Activated T-helper 1 cell treated with anti-CD3 and anti-CD28 coated beads, Interleukin-2, amount 50 U/mL, for 16 hours (primary cell): ENCODE data around the gene LRRC4C.
"Not testable (repeated sequence)": the region's sequence is repeated elsewhere in the genome, so short reads cannot be mapped to it uniquely, and the experiment has no call there.

Experiments used
- DNase-seq, 2 donors: peaks; one replicate each; pipeline ENCODE4 v3.0.0-alpha.2; 2020; ENCODE audit warnings: low read depth in 1 of 2, low spot score in 1 of 2

LRRC4C gene

DNA sequence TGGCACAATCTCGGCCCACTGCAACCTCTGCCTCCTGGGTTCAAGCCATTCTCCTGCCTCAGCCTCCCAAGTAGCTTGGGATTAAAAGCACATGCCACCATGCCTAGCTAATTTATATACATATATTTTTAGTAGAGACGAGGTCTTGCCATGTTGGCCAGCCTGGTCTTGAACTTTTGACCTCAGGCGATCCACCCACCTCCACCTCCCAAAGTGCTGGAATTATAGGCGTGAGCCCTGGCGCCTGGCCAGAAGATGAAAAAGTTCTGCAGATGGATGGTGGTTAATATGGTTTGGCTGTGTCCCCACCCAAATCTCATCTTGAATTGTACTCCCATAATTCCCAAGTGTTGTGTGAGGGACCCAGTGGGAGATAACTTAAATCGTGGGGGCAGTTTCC is 937.4 kb downstream of the LRRC4C start:
- DNase-seq = not testable (repeated sequence)

DNA sequence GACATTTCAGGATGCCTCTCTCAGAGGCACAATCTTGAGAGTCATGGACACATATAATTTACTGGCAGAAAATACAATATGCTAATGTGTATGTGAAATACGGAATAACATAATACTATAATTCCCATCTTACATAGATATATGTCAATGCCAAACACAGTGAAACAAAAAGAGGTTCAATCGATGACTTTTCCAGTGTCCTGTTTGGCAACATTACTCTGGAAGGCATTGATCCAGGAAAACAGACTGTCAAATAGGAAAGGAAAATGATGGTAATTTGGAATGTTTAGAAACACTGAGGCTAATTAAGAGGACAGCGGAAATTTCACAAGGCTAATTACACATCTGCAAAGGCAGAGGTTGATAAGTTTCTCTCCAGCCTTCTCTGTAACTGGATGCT is 942.3 kb downstream of the LRRC4C start:
- DNase-seq = no peak

DNA sequence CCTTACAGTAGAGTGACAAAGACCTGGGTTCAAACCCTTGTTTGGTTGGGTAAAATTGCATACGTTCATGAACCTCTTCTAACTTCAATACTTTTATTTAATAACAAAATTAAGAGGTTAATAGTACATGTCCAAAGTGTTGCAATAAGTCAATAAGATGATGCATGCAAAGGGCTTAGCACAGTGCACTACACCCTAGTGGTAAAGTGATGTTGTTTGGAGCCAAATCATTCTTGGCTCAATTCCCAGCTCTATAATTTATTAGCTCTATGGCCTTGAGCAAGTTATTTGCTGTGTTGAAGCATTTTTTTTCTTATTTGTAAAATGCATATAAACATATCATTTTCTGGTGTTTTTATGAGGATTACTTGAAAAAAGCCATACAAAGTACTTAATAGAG is 945.3 kb downstream of the LRRC4C start:
- DNase-seq = no peak

DNA sequence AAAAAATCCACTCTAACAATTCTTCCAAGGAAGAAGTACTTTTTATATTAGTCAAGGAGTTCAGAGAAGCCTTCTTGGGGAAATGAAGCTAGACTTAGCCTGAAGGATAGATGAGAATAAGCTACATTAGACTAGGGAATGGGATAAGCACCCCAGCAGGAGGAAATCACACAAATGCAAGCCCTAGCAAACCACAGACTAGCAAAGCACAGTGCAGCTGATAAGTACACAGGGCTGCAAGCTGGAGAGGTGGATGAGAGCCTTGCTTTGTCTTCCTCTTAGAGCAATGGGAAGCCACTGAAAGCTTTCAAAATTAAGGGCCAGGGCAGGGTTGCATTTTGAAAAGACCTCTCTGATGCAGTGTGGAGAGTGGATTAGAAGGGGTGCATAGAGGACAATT is 946.2 kb downstream of the LRRC4C start:
- DNase-seq = no peak

DNA sequence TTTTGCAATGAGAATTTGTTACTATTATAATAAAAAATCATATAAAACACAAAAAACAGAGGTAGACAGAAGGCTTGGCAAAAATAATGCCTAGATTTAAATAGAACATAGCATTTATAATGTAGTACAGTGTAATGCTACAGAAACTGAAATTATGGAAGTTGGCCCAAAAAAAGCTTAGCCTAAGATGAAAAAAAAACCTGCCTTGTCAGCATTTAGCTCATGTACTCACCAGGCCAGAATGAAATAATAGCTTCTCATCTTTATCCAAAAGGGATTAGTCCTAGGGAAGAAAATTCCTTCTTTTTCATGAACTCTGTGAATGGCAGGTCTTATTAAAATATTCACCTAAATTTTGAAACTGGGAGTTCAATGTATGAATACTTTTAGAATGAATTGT is 951.1 kb downstream of the LRRC4C start:
- DNase-seq = no peak

DNA sequence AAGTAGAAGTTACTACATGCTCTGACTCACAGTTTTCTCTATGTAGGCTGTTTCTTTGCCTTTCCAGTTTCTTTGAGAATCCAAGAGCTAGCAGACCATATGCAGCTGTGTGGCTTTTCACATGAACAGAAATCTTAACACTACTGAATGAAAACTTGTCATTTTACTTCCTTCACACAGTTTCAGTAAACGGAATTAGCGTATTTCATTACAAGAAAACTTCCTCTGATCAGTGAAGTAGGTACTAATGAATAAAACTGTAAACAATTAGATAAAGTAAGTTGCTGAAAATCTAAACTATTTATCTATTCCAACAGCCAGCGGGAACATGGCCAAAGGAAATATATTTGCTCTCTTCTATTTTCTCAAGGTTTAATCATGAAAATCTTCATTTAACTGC is 953.2 kb downstream of the LRRC4C start:
- DNase-seq = no peak

DNA sequence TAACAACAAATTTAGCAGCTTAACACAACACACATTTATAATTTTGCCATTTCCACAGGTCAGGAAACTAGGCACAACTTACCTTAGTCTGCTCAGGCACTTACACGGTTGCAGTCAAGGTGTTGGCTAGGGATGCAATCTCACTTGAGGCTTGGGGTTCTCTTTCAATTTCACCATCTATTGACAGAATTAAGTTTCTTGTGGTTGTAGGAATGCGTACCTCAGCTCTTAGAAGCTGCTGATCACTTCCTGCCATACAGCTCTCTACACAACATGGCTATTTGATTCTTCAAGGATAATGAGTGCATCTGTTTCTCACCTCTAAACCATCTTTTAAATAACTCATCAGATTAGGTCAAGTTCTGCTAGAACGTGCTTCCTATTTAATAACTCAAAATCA is 968.1 kb downstream of the LRRC4C start:
- no peak for DNase-seq

DNA sequence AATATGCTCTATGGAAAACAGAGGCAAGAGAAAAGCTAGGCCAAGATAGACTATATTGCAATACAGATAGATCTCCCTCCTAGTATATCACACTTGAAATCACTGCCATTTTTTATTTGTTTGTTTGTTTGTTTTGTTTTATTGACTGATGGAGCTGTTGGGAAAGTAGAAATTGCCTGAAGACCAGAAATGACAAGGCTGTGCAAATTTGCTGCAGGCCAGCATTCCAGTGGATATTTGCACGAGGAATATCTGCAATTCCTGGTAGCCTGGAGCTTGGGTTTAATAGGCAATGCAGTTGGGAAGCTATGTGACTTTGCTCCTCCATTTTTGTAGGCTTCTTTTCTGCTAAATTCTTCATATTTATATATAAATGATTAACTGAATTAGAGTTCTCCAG is 991.7 kb downstream of the LRRC4C start:
- no peak for DNase-seq

DNA sequence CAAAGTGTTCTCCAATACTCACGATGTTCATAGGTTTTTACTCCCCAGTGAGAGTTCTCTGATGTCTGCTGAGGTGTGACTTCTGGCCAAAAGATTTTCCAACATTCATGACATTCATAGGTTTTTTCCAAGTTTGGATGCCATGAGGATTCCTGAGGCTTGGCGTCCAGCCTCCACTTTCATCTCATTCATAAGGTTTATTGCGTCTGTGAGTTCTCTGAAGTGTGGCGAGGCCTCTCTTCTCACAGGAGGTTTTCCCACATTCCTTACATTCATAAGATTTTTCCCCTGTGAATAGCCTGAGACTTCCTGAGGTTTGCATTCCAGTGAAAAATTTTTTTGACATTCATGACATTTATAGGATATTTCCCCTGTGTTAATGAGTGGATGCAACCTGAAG is 1014.1 kb downstream of the LRRC4C start:
- no peak for DNase-seq

DNA sequence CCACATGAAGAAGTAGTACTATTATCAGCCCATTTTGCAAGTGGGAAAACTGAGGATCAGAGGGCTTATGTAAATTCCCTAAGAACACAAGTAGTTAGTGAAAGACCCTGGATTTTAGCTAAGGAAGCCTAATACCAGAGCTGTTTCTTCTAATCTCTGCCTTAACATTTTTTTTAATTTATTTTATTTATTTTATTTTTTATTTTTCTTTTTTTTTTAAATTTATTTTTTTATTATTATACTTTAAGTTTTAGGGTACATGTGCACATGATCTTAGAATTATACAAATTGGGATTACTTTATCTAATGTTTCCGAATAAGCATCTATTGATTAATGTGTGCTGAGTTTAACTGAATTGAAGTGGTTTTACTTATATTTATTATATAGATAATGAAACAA is 1015.3 kb downstream of the LRRC4C start:
- no peak for DNase-seq

DNA sequence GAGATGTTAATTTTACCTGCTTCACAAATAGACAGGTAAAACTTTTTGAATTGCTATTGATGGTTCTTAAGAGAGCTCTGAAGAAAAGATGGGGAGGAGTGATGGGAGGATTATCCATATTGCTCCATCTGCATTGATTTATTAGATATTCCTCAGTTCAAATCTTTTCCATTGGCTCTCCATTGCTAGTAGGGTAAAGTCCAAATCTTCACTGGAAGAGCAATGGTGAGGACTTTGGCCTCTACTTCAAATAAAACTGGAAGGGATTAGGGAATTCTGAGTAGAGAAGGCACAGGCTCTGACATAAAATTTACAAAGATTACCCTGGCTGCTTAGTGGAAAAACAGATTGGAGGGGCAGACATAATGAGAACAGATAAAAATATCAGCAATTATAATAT is 1024.1 kb downstream of the LRRC4C start:
- DNase-seq = no peak

DNA sequence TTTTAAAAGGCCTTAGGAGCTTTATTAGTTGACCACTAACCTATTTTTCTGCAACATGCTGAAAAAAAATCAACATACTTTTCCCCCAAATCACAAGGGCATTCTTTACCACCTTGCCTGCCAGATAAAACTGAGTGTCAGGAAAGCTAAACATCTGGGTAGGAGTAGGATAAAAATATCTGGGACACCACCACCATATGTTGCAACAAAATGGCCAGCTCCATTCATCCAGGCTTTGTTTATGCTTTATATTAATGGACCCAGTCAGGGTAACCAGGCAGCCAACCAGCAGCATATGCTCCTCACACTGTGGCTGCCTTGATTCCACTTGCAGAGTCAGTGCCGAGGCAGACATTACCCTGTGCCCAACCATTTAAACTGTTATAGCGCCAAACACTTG is 1024.5 kb downstream of the LRRC4C start:
- no peak for DNase-seq

DNA sequence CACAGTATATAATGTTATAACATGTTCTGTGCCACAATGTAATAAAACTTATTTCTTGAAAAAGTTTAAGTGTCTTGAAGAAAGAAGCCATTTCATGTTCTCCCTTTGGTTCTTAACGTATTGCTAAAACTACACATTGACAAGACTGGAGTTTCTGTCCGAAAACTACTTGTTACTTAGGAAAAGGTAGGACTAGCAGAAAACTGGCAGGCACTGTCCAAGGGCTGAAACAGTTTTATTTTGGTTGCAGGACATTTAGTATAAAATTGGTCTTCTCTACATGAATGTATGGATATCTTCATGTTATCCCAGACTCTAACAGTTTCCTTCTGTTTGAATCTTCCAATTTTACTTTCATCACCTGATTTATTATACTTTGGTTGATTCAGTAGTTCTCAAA is 1027.1 kb downstream of the LRRC4C start:
- no peak for DNase-seq

DNA sequence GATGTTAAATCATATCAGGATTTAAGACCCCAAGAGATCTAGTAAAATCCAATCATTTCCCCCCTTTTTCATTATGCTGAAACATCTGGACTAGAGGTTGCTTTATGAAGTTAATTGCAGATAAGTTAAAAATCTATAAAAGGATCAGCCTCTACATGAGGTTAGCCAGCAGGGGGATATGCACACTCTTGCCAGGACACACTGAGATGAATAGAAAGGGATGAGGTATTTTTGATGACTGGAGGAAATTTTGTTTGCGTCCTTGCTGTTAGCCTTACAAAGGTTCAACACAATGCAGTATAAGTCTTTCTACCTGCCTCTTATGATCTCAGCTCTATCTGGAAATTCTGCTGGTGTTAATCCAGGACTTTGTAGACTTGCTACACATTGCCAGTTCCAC is 1034.3 kb downstream of the LRRC4C start:
- no peak for DNase-seq

DNA sequence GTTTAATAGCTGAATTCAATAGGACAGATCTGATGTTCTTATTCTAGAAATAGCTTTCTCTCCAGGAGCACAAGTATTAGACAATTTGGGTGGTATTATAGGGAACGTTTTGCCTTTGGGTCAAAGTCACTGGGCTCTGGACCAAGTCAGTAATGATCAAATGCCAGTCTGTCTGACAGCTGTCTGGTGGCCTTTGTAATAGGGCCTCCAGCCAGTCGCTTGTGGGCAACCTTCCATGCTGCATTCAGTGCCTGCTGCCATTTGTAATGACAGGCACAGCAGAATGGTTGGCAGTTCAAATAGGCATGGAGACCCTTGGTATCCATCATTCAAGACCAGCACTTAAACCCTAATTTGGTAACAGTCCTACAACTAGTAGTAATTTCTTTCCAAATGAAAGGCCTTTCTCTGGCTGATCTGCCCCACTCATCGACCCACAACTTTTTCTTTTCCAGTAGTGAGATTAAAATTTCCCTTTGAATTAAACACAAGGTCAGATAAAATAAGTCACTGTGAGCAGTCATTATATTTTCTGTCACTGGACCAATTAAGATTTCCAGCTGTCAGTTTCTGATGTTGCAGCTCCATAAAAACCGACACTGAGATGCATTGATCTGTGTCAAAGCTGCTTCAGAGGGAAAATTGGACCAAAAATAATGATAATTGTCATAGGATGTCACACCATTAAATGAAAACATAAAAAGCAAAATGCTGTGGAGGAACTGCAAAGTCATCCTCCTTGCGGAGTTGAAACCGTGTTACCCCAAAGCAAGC is 1038.1 kb downstream of the LRRC4C start:
- no peak for DNase-seq

DNA sequence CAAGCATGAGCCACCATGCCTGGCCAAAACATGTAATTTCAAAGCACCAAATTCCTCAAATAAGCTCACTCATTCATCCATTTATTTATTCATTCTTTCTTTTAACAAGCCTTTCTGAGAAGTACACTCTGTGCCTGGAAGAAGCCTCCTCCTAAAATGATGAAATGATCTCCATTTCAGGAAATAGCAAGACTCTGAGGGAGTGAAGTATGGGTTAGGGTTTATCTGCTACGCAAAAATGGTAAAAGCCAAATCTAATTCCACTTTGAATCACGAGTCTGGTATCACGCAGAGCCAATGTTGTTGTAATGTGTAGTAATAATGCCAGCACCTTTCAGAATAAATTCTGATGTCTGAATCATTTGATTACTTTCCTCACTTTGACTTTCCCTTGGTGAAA is 1041.8 kb downstream of the LRRC4C start:
- DNase-seq = no peak

DNA sequence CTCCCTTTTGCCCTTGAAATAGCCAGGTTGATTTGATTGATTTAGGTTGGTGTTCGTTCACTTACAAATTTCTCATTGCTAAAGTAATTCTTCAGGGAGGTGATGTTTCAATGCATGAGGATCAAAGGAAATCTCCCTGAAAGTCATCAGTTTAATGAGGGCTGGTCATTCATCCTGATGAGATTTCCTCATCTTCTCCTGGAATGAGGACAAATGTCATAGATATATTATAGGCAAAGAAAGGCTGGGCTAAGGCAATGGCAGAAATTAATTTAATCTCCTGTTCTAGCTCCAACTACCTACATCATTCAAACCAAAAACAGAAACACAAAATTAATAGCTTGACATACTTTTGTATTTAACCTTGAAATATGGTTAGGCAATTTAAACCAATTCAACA is 1052.1 kb downstream of the LRRC4C start:
- DNase-seq = no peak

DNA sequence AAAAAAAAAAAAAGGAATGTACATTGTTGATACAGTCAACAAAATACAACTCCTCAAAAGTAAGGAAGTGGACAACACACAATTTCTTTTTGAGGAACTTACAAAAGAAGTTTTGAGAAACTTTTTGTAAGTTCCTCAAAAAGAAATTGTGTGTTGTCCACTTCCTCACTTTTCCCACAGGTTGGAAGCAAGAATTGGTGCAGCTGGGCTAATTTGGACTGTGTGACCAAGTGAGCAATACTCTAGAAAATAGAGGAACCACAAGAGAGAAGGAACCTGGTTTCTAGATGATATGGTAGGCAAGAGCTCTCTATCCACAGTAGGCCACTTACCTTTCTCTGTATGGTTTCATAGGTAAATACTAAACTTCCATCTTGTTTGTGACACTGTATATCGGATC is 1053.8 kb downstream of the LRRC4C start:
- no peak for DNase-seq

DNA sequence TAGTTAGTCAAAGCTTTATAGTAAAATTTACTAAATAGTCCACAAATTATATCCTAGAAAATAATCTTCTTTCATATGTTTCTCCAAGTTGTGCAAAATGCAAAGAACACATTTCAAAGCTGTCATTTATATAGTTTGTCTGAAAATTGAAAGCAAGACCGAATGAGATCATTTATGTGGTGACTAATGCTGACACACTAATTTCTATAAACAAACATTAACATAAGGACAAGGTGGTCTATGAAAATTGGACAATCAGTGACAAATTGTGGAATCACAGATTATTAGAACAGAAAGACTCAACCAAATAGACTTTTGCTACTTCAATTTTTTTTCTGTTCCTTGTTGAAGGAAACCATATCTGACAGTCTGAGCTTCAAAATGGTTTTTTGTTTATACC is 1056.1 kb downstream of the LRRC4C start:
- no peak for DNase-seq

DNA sequence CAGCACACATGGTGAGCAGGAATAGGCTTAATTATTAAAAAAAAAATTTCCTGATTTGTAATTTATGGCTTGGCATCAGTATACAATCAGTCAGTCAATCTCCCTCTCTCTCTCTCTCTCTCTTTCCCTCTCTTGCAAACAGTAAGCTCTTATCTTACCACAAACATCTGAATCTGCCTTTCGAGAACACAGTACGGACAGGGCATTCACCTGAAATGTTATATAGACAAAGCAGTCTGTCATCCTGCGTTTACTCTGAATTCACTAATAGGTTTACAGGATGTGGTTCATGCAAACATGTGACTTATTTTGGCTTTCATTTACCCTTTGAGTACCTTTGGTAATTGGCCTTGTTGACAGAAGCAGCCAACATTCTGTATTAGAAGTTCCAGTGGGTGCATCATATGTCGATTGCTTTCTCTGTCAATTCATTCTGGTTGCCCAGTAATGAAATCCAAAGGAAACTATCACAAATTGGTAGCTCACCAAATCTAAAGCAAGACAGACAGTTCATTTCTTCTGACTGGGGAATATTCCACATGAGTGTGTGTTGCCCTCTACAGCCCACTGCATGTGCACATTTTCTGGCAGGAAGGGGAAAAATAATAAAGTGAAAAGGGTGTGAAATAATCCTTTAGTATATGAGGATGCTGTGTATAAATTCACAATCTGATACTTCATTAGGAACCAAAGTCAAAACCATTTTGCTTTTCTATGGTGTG is 1058.2 kb downstream of the LRRC4C start:
- no peak for DNase-seq

DNA sequence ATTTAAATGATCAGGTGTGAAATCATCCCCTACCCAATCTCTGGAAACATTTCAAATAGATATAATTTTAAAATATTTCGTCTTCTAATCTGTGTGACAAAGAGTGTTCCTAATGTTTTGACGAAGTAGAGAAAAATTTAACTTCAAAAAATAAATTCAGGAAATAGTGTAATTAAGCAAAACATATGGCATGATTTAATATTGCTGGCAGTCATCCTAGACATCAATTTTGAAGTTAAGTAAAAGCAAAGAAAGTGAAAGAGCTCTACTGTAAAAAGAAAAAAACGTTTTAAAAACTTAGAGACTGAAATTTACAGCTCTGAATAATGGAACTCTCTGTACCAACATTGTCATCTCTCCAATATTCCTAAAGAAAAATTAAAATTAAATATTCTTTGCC is 1062.3 kb downstream of the LRRC4C start:
- DNase-seq = no peak

DNA sequence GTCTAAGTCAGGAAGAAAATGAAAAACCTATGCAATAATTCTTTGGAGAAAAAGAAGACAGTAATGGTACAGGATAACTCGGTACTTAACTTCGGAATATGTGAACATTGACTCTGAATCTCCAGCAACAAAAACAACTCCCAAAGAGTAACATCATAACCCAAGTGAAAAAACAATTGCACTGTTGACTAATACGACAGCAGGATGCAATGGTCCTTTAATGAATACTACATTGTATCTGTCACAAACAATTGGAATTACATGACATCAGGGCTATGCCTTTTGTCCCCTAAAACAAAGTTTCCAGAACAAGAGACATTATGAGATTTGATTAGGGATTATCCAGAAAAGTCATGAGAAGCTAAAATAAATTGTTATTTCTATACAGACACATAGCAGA is 1065.9 kb downstream of the LRRC4C start:
- no peak for DNase-seq

DNA sequence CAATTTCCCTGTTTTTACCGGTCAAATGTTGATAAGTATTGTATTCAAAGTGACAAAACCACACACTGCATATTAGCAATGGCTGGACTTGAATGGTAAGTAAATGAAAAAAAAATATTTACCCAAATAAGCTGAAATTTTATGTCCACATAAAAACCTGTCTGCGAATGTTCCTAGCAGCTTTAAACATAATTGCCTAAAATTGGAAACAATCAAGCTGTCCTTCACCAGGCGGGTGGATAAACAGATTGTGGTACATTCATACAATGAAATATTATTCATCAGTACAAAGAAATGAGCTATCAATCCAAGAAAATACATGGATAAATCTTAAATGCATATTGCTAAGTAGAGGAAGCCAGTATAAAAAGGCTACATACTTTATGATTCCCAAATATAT is 1067.8 kb downstream of the LRRC4C start:
- no peak for DNase-seq
